K562 (cell line): ENCODE data around the gene TIGAR. TPM values are rescaled to one million over a fixed set of nuclear protein-coding genes. Genes with fewer than 3 reads are reported as not detected.
A peak's percentile ranks its signal among the peaks of the same experiment; 100 is the strongest.

Experiments used
- ATAC-seq: fragments of 200-7000 bp; cut with Tn5 transposase; 3 replicates; pipeline ENCODE4 v1.9.1; 2020; ENCODE audit warnings: moderate library complexity
- BruUV-seq: library from RNA; stranded (reverse); fragments of 400-500 nt; replicated peaks from 2 replicates; lab custom pipeline; 2021; lab: Mats Ljungman, UMichigan
- CTCF ChIA-PET: fragments of 300-600 bp; formaldehyde crosslinking; extraction: SDS; loops from one replicate; lab custom pipeline; 2021; ENCODE audit warnings: low intra/inter-chr PET ratio; lab: Yijun Ruan, JAX
- POLR2A ChIA-PET: fragments of 300-600, 350-650 bp; sonication (Branson Sonifier 250); formaldehyde crosslinking; extraction: SDS; loops from one replicate; lab custom pipeline; 2021; ENCODE audit warnings: antibody characterized with exemption, inconsistent platforms; lab: Yijun Ruan, JAX
- DNase-seq, 4 experiments: peaks; one replicate each; pipeline versions ENCODE4 v3.0.0 to v3.0.0-alpha.2; 2011 to 2018; ENCODE audit warnings: low spot score in 3 of 4, mixed read lengths in 3 of 4; ENCODE audit errors: extremely low read depth in 1 of 4
- FAIRE-seq: peaks from 2 replicates; lab custom pipeline; 2011; peaks lifted over from hg19 to GRCh38; lab: Jason Lieb, UNC
- H2AFZ ChIP-seq: 2 replicates; pipeline ENCODE4 v1.6.0; 2011; ENCODE audit warnings: low read depth, low read length, control low read depth, inconsistent platforms
- H3K27ac ChIP-seq: fragments of 200-600 bp; 3 replicates; pipeline ENCODE4 v1.8.0; 2011; ENCODE audit warnings: low read depth, mild to moderate bottlenecking, control low read depth, inconsistent platforms, low read length, moderate library complexity, mixed read lengths; ENCODE audit errors: extremely low read depth
- H3K27me3 ChIP-seq, 2 experiments: fragments of 300-600 bp in 1 of 2; 2 replicates in 1 of 2; 3 replicates in 1 of 2; pipeline versions ENCODE4 v1.6.0 to v1.8.0; 2011; ENCODE audit warnings: inconsistent platforms in 2 of 2, low read length in 2 of 2, mild to moderate bottlenecking in 1 of 2, mixed read lengths in 1 of 2, moderate library complexity in 1 of 2; ENCODE audit not compliant: control insufficient read depth in 2 of 2, insufficient read depth in 2 of 2
- H3K36me3 ChIP-seq: fragments of 300-600 bp; 3 replicates; pipeline ENCODE4 v1.8.0; 2011; ENCODE audit warnings: mild to moderate bottlenecking, low read length, inconsistent platforms; ENCODE audit not compliant: control insufficient read depth, insufficient read depth
- H3K4me1 ChIP-seq, 2 experiments: fragments of 200-600 bp in 1 of 2; replicated peaks in 1 of 2; 2 replicates in 1 of 2; 3 replicates in 1 of 2; pipeline versions ENCODE4 v1.5.1 to v1.8.0; 2011; ENCODE audit warnings: inconsistent platforms in 2 of 2, low read length in 2 of 2, mild to moderate bottlenecking in 1 of 2, mixed read lengths in 1 of 2, moderate library complexity in 1 of 2; ENCODE audit not compliant: control insufficient read depth in 2 of 2, insufficient read depth in 2 of 2
- H3K4me2 ChIP-seq: 2 replicates; pipeline ENCODE4 v1.6.1; 2011; ENCODE audit warnings: low read length, control low read depth, inconsistent platforms, mixed read lengths; ENCODE audit not compliant: insufficient read depth
- H3K4me3 ChIP-seq: fragments of 200-600 bp; sonication (generic), shearing (Covaris generic); 2 replicates; pipeline ENCODE4 v1.5.1; 2016; ENCODE audit warnings: control low read depth, inconsistent platforms
- H3K79me2 ChIP-seq: fragments of 200-600 bp; 3 replicates; pipeline ENCODE4 v1.8.0; 2011; ENCODE audit warnings: low read length, inconsistent platforms; ENCODE audit not compliant: control insufficient read depth, insufficient read depth
- H3K9ac ChIP-seq, 2 experiments: 2 replicates each; pipeline versions ENCODE4 v1.6.0 to v1.6.1; 2011; ENCODE audit warnings: low read depth in 2 of 2, low read length in 2 of 2, control low read depth in 1 of 2, inconsistent platforms in 1 of 2, mild to moderate bottlenecking in 1 of 2, mixed read lengths in 1 of 2; ENCODE audit not compliant: insufficient read depth in 1 of 2
- H3K9me1 ChIP-seq: one replicate; pipeline ENCODE4 v1.6.0; 2011; ENCODE audit warnings: inconsistent platforms, mild to moderate bottlenecking, low read length, moderate library complexity; ENCODE audit not compliant: control insufficient read depth, insufficient read depth
- H3K9me3 ChIP-seq: replicated peaks from 2 replicates; pipeline ENCODE4 v1.5.1; 2011; ENCODE audit warnings: low read depth, low read length, inconsistent platforms; ENCODE audit not compliant: control insufficient read depth, insufficient read depth
- H4K20me1 ChIP-seq: replicated peaks from 2 replicates; pipeline ENCODE4 v1.6.1; 2011; ENCODE audit warnings: low read length, inconsistent platforms, mixed read lengths; ENCODE audit not compliant: control insufficient read depth, insufficient read depth
- DPF2 ChIP-seq: fragments of 450-650 bp; IDR thresholded peaks from 2 replicates; pipeline ENCODE4 v1.6.1; 2016
- FOXM1 ChIP-seq, 2 experiments: fragments of 450-650 bp in 1 of 2; sonication (generic) in 1 of 2; formaldehyde crosslinking in 1 of 2; IDR thresholded peaks; 2 replicates each; pipeline versions ENCODE4 v1.6.1 to v1.9.0; 2017 to 2022; ENCODE audit warnings: low read depth in 2 of 2, mild to moderate bottlenecking in 2 of 2, missing genetic modification reagents in 1 of 2, moderate library complexity in 1 of 2
- KDM1A ChIP-seq, 2 experiments: fragments of 450-650 bp; IDR thresholded peaks; 2 replicates each; pipeline ENCODE4 v1.6.1; 2016; ENCODE audit warnings: mild to moderate bottlenecking in 2 of 2
- SIN3A ChIP-seq, 2 experiments: fragments of 150-350 bp in 1 of 2; IDR thresholded peaks; 2 replicates each; pipeline ENCODE4 v1.6.1; 2011 to 2016; ENCODE audit warnings: borderline replicate concordance in 2 of 2, low read depth in 2 of 2, low read length in 2 of 2, mild to moderate bottlenecking in 2 of 2, moderate library complexity in 2 of 2; ENCODE audit not compliant: control insufficient read depth in 1 of 2
- TBP ChIP-seq: optimal IDR thresholded peaks from 2 replicates; pipeline ENCODE3; 2011; ENCODE audit warnings: low read depth, low read length, improper control_type of control experiment
- WHSC1 ChIP-seq: IDR thresholded peaks from one replicate; pipeline ENCODE4 v1.6.1; 2012; ENCODE audit warnings: low read length, control low read depth, inconsistent platforms
- YY1 ChIP-seq, 3 experiments: IDR thresholded peaks; 2 replicates each; pipeline ENCODE4 v1.6.1; 2011; ENCODE audit warnings: low read length in 2 of 3, mild to moderate bottlenecking in 2 of 3, moderate library complexity in 2 of 3, borderline replicate concordance in 1 of 3, control low read depth in 1 of 3, low read depth in 1 of 3; ENCODE audit not compliant: insufficient read depth in 3 of 3, insufficient replicate concordance in 2 of 3, control insufficient read depth in 1 of 3, insufficient read length in 1 of 3; ENCODE audit errors: extremely low read depth in 1 of 3
- ZFP91 ChIP-seq: sonication (generic); formaldehyde crosslinking; IDR thresholded peaks from 2 replicates; pipeline ENCODE4 v1.8.0; 2022; ENCODE audit warnings: mild to moderate bottlenecking, missing genetic modification reagents
- WGBS: fragments of 100-300 bp; shearing (Covaris generic); methylation state at CpG from one replicate; pipeline ENCODE4 v1.1.6; 2016; ENCODE audit warnings: low coverage, mixed read lengths; ENCODE audit not compliant: insufficient coverage; ENCODE audit errors: missing lambda C conversion rate; 5-methylcytosine and 5-hydroxymethylcytosine counted together
- in situ Hi-C: fragments of 300-500 bp; cut with MboI; formaldehyde crosslinking; loops from 4 replicates; pipeline ENCODE4 v1.15.0; 2018; ENCODE audit warnings: inconsistent platforms, mixed read lengths
- intact Hi-C: fragments of 100-400 bp; cut with micrococcal nuclease; formaldehyde crosslinking; loops from 2 replicates; pipeline ENCODE4 v1.14.2; 2022
- polyA plus RNA-seq, 8 experiments: library from polyadenylated mRNA; depleted of rRNA in 4 of 8; stranded (reverse) in 5 of 8; unstranded in 3 of 8; fragments of >200 nt; fragmentation: Nextera tagmentation in 2 of 8; fragmentation: Illumina TruSeq in 1 of 8; extraction: Ambion mirVana in 2 of 8; extraction: Trizol in 1 of 8; gene quantifications; 2 replicates each; pipeline versions ENCODE4 v1.2.1 to v1.2.3, GENCODE V29; 2011 to 2014; ENCODE audit warnings: inconsistent platforms in 1 of 8, missing spikeins in 1 of 8
- total RNA-seq, 7 experiments: library from RNA; depleted of rRNA in 6 of 7; stranded (reverse); fragments of >200 nt in 6 of 7; fragmentation: Illumina TruSeq in 2 of 7; extraction: Trizol in 2 of 7; gene quantifications; 2 replicates each; pipeline versions ENCODE4 v1.2.1 to v1.2.3, GENCODE V29; 2011 to 2021; ENCODE audit warnings: low replicate concordance in 1 of 7
- TF ChIP-seq, protein P1 (sequence below), 2 experiments: fragments of 450-650 bp in 1 of 2; sonication (generic) in 1 of 2; formaldehyde crosslinking; conservative IDR thresholded peaks; 2 replicates each; pipeline versions ENCODE4 v1.4.0 to v1.8.1; 2020 to 2022; ENCODE audit warnings: mild to moderate bottlenecking in 1 of 2, missing genetic modification reagents in 1 of 2

Gene TIGAR
- total and polyA plus RNA-seq, 9 of the 15 experiments (the other 6 are each of a cell fraction or from before 2014, with no cell fraction given), result 0.11 to 1.0 (median 0.53) TPM; not detected in 2

- peak; percentile 100 for TF ChIP-seq KDM1A (IDR thresholded peaks at IDR 0.05)
Observed at GRCh38 chr12:4320853-4321701, at the start of gene TIGAR (continued).

DNA sequence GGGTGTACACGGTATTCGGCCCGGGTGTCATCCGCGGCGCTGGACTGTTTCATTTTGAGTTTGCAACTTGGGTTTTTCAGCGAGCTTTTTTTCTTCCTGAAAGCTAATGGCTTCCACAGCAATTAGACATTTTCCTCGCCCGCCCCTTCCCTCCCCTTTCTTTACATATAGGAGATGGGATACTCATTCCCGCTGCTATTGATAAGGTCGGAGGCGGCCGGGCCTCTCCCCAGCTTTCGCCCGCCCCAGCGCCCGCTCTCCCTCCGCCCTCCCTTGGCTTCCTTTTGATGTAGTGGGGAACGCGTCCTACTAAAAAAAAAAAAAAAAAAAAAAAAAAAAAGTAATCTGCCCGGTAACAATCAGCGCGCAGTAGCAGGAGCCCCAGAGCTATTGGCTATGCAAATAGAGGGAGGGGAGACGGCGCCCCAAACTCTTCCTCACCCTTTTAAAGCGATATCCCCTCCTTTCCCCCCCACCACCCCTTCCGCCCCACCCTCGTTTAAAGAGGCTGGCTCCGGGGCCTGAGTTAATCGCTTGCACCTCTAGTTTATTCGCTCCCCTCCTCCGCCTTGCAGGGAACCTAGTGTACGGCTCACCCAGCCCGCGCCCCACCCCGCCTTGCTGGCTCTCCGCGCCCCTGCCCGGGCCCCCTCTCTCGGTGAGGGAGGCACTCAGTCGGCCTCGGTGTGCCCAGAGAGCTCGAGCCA is 49.1 kb upstream of the TIGAR start:
- H3K4me2 ChIP-seq, result peak overlapping the region; percentile 83
- H3K9ac ChIP-seq, result peak overlapping the region; percentile 69 to 86
- ATAC-seq, result peak; percentile 52
- TF ChIP-seq, protein P1, sequence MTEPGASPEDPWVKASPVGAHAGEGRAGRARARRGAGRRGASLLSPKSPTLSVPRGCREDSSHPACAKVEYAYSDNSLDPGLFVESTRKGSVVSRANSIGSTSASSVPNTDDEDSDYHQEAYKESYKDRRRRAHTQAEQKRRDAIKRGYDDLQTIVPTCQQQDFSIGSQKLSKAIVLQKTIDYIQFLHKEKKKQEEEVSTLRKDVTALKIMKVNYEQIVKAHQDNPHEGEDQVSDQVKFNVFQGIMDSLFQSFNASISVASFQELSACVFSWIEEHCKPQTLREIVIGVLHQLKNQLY (CRISPR knock-in tag; conservative IDR thresholded peaks at IDR 0.05), result no peak
- no peak for TF ChIP-seq WHSC1
- TF ChIP-seq FOXM1 (IDR thresholded peaks at IDR 0.05; ENCODE audit: low read depth), result no peak
- TF ChIP-seq FOXM1 (CRISPR knock-in tag; IDR thresholded peaks at IDR 0.05; ENCODE audit: low read depth), result no peak
- TF ChIP-seq YY1 (IDR thresholded peaks at IDR 0.05; ENCODE audit: borderline replicate concordance in 1 of 3, control insufficient read depth in 1 of 3, extremely low read depth in 1 of 3, insufficient read depth in 3 of 3, insufficient read length in 1 of 3, insufficient replicate concordance in 2 of 3, low read depth in 1 of 3, low read length in 2 of 3), result peak in 2 of 3 experiments; percentile 17 to 37
- no peak for TF ChIP-seq DPF2
- TF ChIP-seq TBP, result peak; percentile 36
- TF ChIP-seq SIN3A (IDR thresholded peaks at IDR 0.05; ENCODE audit: borderline replicate concordance in 2 of 2, control insufficient read depth in 1 of 2, low read depth in 2 of 2, low read length in 2 of 2), result 0 out of 4 replicates have a peak, but pooled peaks of 1 of the 2 experiments have one; percentile 20
- peak; percentile 63; the same call in 1 of the 2 replicates for TF ChIP-seq ZFP91

More for the DNA sequence above, 49.1 kb upstream of the TIGAR start:
- peaks cover 25 to 52% of the 10 kb centered on the region in 2 experiments for H3K4me1 ChIP-seq
- no peaks in the 10 kb centered on the region for H4K20me1 ChIP-seq
- H3K9me3 ChIP-seq, result no peaks in the 10 kb centered on the region
- H3K27me3 ChIP-seq, result peaks cover 0 to 6% of the 10 kb centered on the region in 2 experiments; a peak in 2 of 5 replicates
- intact Hi-C loops (no loop called here), in situ Hi-C loops (no loop called here)
- no peaks in the 10 kb centered on the region for H3K9me1 ChIP-seq
- ChIA-PET CTCF (no interaction called here), POLR2A (interaction anchor here (0.6 to 1.2 kb wide), 3 partner anchors 81 to 348 kb away, joined by 3 to 4 read pairs (median 4); no protein-coding TSS in a partner anchor)
- WGBS, result 1% methylated on average over 19 of the region's 43 CpGs
- peak overlapping the region; percentile 96 for H2AFZ ChIP-seq
- H3K27ac ChIP-seq, result peak overlapping the region; percentile 93
- no TSS peak for BruUV-seq
- H3K36me3 ChIP-seq, result peaks cover 11% of the 10 kb centered on the region; the same call in 2 of the 3 replicates
- peak overlapping the region; percentile 81 for H3K4me3 ChIP-seq
- FAIRE-seq (peak; percentile 54), DNase-seq (peak; percentile 40 to 85 (median 69))
- H3K79me2 ChIP-seq, result peaks cover 34% of the 10 kb centered on the region
